SIG-M5 treated with dmso at 0.1 percent for 504 hours (cell line): ENCODE results near the gene VWA5A.

Source experiments
- DNase-seq: peaks from one replicate; lab custom pipeline; 2025; ENCODE audit not compliant: unreplicated experiment; lab: John Stamatoyannopoulos, UW

The VWA5A gene, protein sequence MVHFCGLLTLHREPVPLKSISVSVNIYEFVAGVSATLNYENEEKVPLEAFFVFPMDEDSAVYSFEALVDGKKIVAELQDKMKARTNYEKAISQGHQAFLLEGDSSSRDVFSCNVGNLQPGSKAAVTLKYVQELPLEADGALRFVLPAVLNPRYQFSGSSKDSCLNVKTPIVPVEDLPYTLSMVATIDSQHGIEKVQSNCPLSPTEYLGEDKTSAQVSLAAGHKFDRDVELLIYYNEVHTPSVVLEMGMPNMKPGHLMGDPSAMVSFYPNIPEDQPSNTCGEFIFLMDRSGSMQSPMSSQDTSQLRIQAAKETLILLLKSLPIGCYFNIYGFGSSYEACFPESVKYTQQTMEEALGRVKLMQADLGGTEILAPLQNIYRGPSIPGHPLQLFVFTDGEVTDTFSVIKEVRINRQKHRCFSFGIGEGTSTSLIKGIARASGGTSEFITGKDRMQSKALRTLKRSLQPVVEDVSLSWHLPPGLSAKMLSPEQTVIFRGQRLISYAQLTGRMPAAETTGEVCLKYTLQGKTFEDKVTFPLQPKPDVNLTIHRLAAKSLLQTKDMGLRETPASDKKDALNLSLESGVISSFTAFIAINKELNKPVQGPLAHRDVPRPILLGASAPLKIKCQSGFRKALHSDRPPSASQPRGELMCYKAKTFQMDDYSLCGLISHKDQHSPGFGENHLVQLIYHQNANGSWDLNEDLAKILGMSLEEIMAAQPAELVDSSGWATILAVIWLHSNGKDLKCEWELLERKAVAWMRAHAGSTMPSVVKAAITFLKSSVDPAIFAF

DNA sequence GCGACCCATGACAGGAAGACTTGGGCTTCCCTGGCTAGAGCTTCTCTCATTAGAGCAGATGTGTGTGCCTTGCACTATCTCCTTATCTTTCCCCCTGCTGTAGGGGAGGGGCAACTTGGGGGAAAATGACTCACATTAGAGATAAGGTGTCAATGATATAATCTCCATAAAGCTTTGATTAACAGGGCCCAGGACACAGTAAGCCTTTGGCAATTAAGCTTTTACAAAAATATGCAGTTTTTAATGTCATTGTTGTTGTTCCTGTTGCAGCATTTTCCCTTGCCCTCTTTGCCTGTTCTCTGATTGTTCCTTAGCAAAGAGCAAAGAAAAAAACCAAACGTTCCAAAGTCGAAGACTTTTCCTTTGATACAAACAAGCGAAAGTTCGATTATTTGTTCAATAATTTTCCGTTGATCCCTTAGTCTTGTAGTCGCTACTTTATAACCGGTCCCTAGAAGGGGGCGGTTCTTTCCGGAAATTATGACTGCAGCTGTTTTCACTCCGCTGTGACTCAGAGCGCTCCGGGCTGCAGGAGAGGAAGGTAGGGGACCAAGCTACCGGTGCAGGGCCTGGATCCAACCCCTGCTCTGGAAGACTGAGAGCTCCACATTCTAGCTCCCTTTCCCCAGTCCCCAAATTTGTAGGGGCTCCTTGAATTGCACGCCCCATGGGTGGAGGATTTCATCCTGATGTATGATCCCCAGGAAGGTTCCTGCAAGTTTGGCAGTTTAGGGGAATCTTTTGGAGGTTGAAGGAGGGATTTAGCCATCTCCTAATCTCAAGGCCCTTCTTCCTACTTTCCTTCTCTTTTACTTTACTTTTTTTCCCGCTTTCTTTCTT lies at the start of gene VWA5A:
Gene VWA5A, plus strand, starts transcription at position 509 of the 840 bp plus-strand sequence. CDS start 2,062 bp downstream, outside the sequence.
- DNase-seq, result peak; percentile 75

DNA sequence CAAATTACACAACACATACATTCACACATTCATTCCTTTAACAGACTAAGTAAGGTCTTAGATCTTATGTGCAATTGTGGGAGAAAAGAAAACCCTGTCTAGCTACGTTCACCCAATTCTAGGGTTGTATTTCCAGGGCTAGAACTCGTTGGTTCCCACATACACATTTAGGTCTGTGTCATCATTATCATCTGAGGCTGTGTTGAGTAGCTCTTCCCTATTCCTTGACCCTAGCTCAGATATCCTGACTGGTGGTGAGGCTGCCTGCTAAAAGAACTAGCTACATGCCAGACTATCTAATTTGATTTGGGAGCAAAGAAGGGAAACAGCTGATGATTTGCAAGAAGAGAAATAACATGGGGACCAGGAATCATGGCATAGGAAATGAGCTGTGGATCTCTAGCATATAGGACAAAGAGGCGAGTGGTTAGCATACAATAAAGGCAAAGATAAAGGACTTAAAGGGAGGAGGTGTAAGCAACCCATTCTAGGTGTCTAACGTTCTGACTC lies 46.6 kb upstream of the VWA5A start:
- no peak for DNase-seq

DNA sequence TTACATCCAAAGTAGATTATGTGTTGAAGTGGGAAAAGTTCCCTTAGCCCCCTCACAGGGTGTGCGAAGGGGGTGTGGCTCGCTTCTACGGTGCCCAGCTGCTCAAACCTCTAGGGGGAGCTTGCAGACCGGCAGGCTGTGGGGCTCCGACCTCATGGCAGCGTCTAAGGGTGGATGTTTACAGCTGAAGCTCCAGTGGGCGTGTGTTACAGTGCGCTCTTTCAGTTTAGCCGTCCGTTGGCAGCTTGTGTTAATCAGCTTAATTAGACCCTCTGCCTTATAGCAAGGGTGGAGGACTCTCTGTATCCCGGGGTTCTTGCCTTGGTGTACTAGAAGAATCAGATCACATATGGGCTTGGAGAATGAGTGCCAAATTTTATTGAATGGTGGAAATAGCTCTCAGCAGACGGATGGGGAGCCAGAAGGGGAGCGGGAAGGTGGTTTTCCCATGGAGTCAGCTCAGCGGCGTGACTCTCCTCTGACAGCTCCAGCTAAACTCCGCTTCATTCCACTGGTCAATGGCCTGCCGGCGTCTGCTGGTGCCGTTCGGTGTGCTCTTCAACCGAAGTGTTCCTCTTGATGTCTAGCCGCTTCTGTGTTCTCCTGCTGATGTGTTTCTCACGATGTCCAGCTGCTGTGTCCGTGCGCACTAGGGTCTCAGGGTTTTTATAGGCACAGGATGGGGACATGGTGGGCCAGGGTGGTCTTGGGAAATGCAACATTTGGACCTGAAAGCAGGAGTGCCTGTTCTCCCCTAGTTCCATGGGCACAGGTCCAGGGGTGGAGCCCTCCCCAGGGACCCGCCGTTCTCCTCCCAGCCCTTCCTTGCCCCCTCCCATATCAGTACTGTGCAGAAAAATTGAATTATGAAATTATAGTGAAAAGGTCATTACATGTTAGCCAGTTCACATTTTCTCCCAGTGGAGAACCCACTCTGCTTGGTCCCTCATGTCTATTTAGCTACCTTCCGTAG lies 45.5 kb upstream of the VWA5A start:
- DNase-seq, result peak; percentile 75

DNA sequence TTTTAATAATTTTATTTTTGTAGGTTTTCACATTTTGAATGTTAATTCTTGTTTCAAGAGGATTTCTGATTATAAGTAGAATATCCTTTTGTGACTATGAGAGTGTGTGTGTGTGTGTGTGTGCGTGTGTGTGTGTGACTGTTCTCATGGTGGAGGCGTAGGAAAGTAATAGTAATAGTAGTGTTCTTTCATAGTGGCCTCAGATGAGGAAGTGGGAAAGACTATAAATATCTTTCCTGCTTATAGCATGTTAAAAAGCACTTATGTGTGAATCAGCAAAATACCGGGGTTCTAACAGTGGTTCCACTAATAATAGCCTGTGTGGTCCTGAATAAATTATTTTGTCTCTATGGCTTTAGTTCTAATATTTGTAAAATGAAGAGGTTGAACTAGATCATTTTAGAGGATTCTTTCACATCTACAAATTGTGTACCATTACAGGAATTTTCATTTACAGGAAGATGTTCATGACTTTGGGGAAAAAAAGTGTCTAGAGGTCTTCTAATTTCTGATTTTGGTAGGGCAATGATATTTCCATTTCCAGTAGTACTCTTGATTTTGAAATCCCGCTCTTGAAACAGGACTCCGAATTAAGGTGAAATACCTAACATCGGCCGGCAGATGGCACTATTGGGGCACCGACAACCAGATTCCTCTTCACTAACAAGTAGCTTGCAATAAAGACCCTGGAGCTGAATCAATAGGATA lies 44.2 kb upstream of the VWA5A start:
- peak; percentile 80 for DNase-seq

DNA sequence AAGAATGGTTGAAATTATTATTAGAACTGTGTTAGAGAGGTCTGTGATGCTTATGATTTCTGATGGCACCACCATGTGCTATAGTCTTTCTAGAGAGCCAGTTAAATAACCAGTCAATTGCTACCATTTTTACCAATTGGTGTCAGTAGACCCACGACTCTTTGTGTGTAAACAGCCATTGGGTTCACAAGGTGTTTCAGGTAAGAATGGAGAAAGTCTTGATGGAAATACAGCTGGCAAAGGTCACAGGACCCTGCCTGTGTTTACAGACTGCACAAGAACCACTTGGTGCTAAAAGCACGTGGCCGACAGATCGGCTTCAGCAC lies 43.7 kb upstream of the VWA5A start:
- no peak for DNase-seq

DNA sequence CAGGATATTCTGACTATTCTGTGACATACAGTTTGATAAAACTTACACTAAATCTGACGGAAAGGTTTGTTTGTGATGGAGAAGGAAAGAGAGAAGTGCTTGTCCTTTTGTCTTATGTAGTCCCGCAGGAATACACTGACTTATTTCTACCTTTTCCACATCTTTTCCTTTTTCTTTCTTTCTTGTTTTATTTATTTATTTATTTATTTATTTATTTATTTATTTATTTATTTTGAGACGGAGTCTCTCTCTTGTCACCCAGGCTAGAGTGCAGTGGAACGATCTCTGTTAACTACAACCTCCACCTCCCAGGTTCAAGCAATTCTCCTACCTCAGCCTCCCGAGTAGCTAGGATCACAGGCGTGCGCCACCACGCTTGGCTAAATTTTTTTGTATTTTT lies 43.1 kb upstream of the VWA5A start:
- no peak for DNase-seq

DNA sequence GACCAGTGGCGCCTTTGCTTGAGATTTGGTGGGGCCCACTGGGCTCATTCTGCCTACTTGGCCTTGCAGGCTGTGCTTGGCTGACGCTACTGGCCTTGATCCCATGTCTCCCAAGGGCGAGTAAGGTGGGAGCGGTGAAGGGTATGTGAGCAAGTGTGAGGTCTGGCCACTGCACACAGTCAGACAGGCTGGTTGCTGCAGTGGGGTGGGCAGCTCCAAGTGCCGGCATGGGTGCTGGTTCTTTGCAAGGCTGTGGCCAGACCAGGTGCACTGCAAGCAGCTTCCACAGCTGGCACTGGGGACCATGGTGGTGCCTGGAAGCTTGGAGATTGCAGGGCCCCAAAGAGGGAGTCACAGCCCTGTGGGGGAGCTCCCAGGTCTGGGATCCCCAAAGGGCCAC lies 40.7 kb upstream of the VWA5A start:
- DNase-seq, result no peak

DNA sequence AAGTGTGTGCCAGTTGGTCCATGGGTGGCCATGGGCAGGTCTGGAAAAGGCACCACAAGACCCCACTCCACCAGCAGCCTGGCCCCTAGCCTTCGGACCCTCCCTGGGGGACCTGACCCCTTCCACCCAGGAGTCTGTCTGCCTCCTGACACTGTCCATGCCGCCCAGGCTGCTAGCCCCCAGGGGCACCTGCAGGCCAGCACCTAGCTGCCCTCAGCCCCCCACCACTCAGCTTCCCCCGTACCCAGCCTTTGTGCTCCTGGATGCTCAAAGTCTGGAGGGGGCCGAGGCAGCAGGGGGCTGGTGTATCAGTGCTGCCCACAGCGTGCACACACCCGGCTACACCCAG lies 39.8 kb upstream of the VWA5A start:
- DNase-seq, result no peak

DNA sequence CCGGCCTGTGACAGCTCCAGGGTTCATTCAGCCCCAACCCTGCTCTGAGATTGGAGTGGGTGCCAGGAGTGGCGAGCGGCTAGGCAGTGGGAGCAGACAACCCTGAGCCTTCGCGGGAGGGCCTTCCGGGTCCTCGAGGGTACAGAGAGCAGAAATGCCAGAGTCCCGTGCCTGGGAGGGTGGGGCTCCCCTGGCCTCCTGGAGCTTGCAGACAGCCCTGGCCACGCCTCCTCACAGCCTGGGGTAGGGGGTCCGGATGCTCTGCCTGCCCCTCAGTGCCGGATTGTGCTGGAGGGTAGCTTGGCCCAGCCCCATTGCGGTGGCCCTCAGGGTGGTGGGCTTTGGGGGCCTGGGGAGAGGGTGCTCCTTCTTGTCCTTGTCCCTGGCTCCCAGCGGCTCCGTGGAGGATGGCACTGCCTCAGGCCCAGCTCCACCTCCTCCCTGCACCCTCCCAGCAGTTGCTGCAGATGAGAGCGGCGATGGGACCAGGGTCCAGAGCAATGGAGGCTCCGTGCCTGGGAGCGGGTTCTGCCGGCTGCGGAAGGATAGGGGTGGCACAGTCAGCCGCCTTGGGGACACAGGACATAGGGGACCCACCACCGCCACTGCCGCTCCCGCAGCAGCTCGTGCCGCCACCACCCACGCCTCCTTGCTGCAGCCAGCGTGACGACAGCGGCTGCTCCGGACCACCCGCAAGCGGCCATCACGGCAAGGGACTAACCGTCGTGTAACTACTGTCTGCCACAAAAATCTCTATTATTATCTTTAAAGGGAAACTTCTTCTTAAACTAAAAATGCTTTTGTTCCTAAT lies 39.2 kb upstream of the VWA5A start:
- no peak for DNase-seq

DNA sequence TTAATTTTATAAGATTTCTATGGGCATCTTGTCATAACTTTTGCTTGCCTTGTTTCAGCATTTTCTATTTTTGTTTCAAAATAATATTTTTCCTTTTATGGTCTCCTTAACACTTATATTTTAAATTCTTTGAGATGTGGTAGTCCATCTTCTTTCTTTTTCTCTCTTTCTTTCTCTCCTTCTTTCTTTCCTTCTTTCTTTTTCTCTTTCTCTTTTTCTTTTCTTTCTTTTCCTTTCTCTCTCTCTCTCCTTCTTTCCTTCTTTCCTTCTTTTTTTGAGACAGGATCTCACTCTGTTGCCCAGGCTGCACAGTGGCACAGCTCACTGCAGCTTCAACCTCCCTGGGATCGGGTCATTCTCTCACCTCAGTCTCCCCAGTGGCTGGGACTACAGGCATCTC lies 38.0 kb upstream of the VWA5A start:
- DNase-seq, result no peak

DNA sequence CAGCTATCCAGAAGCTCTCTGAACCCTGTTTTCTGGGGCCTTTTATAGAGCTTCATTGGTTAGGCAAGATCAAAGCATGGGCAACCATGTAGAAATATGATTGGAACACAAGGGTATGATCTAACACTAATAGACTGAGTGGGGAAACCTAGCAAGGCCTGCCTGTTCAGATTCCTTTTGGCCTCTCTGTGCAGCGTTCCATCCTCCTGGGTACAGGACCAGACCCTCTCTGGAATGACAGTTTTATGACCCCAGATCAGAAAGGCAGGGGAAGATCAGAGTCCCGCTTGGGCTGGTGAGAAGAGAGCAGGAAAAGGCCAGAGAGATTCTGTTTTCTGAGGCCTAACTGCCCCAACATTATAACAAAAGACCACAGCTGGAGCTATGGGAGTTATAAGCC lies 36.7 kb upstream of the VWA5A start:
- DNase-seq, result no peak

DNA sequence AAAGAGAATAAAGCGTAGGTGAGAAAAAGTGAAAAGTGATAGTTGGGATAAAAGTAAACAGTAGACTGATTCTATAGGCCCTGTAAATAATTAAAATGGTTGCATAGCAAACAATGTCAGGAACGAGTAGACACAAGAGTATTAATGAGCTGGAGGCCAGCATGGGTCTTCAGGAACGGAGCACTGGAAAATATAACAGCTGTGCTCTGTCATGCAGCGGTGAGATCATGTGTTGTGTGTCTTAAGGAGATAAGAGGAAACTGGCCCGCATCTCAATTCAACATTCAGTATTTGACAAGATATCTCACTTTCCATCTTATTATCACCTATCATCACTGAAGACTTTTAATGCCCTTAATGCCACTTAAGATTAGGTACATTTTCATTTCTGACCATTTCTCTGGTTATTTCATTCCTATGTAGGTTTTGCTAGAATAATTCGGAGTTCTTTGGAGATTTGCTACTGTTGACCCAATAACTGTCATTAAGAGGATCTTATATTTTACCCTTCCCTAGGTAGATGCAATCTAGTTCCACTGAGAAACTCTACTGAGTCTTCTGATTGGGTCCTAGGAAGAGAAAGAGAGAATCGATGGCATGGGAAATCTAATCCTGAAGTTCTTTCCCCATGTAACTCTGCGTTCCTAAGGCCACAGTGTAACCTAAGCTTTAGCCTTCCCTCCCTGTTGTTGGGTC lies 35.5 kb upstream of the VWA5A start:
- DNase-seq, result no peak

DNA sequence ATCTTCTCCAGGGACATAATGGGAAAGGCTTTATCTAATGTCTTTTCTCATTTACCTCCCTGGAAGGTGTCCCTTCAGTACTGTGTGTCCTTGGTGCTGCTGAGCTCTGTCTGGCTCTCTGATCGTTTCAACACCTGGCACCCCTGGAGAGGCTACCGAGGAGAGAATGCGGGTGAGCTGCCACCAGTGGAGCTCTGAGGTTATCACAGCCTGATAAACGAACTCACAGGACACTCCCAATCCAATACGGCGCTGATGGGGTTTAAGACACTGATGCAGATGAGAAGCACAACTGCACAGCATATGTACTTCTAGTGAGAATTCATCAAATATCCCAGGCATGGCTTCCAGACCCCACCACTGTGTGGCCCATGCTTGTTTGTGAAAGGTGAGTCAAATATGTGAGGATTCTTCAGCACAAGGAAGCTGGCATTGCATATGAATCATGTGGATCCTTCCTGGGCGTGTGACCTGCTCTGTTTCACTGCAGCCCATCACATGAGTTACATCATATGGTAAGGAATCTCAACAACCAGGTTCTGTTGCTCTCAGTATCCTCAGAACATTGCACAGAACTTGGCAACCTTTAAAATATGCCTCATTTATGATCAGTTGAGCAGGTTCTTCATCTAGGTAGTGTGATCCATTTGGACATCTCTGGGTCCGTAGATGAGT lies 34.8 kb upstream of the VWA5A start:
- no peak for DNase-seq

DNA sequence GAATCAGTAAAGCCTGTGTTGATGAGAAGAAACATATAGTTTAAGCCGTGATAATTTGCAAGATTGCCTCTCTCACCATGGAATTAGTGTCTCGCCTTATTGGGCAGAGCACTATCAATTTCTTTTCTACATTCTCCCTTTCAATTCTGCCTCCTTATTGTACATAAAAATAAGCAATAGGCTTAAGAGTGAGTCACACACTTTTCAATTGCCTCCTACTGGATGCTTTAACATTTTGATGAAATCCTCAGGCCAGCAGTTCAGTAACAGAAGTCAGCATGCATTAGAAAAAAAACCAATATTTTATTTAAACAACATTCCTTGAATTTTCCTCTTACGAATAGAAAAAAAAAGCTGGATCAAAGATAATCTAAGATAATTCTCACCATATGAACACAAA lies 33.8 kb upstream of the VWA5A start:
- no peak for DNase-seq

DNA sequence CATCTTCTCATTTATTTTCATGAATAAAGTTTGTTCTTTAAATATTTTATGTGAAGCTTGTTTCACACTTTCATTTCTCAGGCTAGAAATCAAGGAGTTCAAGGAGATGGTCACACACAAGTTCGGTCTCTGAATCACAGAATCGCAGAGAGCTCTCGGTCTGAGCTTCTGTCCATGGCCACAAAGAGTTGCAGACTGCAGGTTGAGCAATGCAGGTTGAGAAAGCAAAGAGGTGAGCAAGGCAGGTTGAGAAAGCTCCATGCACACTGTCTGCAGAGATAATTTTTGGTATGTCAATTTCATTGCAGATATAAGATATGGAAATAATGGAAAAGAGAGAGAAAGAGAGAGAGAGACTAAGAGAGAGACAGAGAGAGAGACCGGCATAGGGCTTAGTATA lies 32.9 kb upstream of the VWA5A start:
- DNase-seq, result no peak

DNA sequence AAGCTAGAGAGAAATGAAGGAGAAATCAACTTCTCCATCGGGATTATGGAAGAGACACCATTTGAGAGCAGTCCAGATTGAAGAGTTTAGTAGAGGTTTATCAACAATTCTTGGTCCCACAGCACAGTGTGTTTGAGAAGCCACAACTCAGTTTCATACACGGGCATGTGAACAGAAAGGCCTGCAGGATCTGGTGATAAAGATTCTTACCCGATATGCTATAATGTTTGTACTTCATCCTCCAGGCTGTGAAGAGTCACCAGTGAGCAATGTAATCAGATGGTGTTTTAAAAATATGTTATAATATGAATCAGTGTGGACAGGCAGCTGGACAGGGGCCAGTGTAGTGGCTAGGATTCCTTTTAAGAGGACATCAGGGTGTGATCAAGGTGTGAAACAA lies 29.7 kb upstream of the VWA5A start:
- no peak for DNase-seq

DNA sequence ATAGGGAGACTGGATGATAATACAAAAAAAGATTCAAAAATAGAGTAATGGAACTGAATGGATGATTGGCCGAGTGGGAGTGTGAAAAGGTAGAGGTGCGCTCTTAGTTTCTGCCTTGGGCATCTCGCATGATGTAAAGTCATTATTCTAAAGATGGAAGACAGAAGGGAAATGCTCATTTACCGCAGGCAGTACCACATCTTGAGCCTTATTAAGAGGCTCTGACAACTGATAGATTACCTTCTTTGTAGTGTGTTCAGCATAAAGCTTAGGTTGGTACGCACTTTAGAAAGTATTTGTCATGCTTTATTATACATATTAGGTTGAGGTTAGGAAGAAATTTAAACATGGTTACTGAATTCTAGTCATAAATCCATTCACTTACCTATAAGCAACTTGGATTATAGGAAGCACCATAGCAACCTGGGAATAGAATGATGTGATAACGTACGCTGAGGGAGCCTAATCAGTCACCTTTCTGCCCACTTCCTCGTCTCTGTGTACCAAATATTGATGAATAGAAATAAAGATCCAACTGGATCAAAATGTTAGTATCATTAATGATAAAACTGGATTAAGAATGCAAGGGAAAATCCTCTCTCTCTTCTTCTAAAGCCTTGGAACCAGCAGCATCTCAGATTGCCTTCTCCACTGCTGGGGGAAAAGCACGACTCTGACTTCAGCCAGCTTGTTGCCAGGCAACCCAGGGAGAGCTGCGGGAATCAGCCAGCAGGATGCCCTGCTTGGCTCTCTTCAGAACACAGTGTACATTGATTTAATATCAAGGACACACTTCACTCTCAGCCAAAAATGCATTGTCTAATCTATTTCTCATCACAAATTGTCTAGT lies 29.0 kb upstream of the VWA5A start:
- DNase-seq, result no peak
